ENCODE data around the gene LDB3.
"Not testable (repeated sequence)": the region's sequence is repeated elsewhere in the genome, so short reads cannot be mapped to it uniquely, and the experiment has no call there.

The LDB3 gene

DNA sequence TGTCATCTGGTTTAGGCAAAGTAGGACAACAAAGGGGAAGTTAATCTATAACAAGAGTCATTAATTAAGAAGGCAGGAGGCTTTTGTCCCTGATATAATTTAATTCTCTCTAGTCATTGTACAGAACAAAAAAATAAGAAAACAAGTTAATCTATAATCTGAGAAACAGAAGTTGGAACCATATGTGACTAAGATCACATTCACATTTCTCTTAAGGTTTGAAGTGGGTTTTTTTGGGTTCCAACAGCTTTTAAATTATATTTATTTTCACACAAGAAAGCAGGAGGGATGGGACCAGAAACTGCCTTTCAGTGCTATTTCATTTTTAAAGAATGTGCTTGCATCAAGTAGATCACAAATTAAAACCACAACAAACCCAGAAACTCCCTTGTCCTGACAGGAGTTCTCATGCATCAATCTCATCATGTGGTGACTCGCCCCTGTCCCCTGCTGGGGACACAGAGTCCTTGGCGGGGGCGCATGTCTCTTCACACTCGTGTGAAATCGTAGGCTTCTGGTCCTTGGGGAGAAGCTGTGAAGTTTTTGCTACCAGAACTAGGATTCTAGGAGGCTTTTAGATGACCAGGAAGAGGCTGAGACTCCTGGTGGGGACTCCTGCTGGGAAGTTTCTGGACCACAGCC is 24.0 kb upstream of the LDB3 start:
- no peak overlapping the region for H3K4me3 ChIP-seq (ENCODE audit: insufficient read depth, low read depth, low read length, poor library complexity, severe bottlenecking)
- peaks cover 4% of the 10 kb centered on the region for H3K27me3 ChIP-seq (replicated peaks; ENCODE audit: control insufficient read depth, insufficient read depth, low read length, poor library complexity, severe bottlenecking)
- no peak for DNase-seq
- no peaks in the 10 kb centered on the region for H3K36me3 ChIP-seq (ENCODE audit: control insufficient read depth, insufficient read depth, low read length)
- no peaks in the 10 kb centered on the region for H3K9me3 ChIP-seq (ENCODE audit: control insufficient read depth, low read length)
- H3K27ac ChIP-seq (ENCODE audit: insufficient read depth, low read length, poor library complexity, severe bottlenecking) = no peak overlapping the region
- H3K4me1 ChIP-seq (ENCODE audit: control insufficient read depth, insufficient read depth, low read length, poor library complexity, severe bottlenecking) = no peaks in the 10 kb centered on the region

DNA sequence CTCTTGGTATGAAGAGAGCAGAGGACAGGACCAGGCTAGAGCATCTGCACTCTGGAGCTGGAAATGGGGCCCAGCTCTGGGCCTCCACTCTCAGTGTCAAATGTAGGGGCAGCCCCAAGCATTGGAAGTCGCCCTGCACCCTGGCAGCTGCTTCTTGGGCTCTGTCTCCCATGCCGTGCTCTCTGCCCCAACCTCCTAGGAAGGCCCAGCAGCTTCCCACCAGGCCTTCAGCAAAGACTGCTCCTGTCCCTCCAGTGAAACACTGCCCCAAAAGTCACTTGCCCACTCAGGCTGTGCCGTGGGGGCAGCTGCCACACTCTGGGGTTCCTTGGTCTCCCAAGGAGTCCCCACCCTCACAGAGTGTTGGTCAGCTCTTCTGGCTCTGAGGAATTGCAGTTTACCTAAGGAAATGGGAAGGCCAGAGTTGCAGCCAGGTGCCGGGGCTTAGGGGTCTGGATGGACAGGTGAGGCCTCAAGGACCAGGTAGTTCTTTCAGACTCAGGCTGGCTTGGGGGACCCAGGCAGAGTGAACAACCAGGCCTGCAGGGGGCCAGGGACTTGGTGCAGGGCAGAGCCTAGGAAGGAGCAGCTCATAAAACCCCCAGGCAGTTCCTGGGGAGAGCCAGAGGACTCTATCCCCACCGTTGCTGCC is 23.4 kb upstream of the LDB3 start:
- Histone ChIP-seq H3K36me3 (ENCODE audit: control insufficient read depth, insufficient read depth, low read length) (no peaks in the 10 kb centered on the region), H3K4me3 (ENCODE audit: insufficient read depth, low read depth, low read length, poor library complexity, severe bottlenecking) (no peak overlapping the region), H3K27ac (ENCODE audit: insufficient read depth, low read length, poor library complexity, severe bottlenecking) (no peak overlapping the region), H3K9me3 (ENCODE audit: control insufficient read depth, low read length) (no peaks in the 10 kb centered on the region), H3K4me1 (ENCODE audit: control insufficient read depth, insufficient read depth, low read length, poor library complexity, severe bottlenecking) (no peaks in the 10 kb centered on the region), H3K27me3 (replicated peaks; ENCODE audit: control insufficient read depth, insufficient read depth, low read length, poor library complexity, severe bottlenecking) (peaks cover 4% of the 10 kb centered on the region)
- no peak for DNase-seq

DNA sequence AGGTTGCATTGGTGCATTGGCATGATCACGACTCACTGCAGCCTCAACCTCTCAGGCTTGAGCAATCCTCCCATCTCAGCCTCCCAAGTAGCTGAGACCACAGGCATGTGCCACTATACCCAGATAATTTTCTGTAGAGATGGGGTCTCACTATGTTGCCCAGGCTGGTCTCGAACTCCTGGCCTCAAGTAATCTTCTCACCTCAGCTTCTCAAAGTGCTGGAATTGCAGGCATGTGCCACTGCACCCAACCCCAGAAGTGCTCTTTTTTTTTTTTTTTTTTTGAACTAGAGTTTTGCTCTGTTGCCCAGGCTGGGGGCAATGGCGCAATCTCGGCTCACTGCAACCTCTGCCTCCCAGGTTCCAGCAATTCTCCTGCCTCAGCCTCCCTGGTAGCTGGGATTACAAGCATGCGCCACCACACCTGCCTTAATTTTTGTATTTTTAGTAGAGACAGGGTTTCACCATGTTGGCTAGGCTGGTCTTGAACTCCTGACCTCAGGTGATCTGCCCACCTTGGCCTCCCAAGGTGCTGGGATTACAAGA is 22.6 kb upstream of the LDB3 start:
- not testable (repeated sequence) for H3K4me1 ChIP-seq (ENCODE audit: control insufficient read depth, insufficient read depth, low read length, poor library complexity, severe bottlenecking); H3K4me3 ChIP-seq (ENCODE audit: insufficient read depth, low read depth, low read length, poor library complexity, severe bottlenecking)

DNA sequence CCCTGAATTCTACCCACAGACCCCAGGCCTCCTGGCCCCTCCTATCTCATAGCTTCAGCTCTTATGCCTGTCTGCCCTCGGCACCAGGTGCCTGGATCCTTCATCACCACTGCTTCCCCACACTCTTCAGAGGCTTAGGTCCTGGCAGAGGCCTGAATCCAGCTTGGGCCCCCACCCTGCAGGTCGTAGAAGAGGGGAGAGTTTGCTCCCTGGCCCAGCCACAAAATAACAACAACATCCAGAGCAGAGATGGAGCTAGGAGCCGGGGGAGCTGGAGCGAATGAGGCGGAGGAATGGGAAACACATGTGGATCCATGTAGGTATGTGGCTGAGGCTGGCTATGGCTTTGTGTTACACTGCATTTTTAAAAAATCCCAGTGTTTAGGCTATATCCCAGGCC is 21.8 kb upstream of the LDB3 start:
- Histone ChIP-seq H3K4me1 (ENCODE audit: control insufficient read depth, insufficient read depth, low read length, poor library complexity, severe bottlenecking) (no peaks in the 10 kb centered on the region), H3K9me3 (ENCODE audit: control insufficient read depth, low read length) (no peaks in the 10 kb centered on the region), H3K36me3 (ENCODE audit: control insufficient read depth, insufficient read depth, low read length) (no peaks in the 10 kb centered on the region), H3K27me3 (replicated peaks; ENCODE audit: control insufficient read depth, insufficient read depth, low read length, poor library complexity, severe bottlenecking) (no peaks in the 10 kb centered on the region), H3K4me3 (ENCODE audit: insufficient read depth, low read depth, low read length, poor library complexity, severe bottlenecking) (no peak overlapping the region), H3K27ac (ENCODE audit: insufficient read depth, low read length, poor library complexity, severe bottlenecking) (no peak overlapping the region)
- no peak for DNase-seq

More for the DNA sequence above, 22.6 kb upstream of the LDB3 start:
- not testable (repeated sequence) for DNase-seq; H3K27me3 ChIP-seq (replicated peaks; ENCODE audit: control insufficient read depth, insufficient read depth, low read length, poor library complexity, severe bottlenecking); H3K27ac ChIP-seq (ENCODE audit: insufficient read depth, low read length, poor library complexity, severe bottlenecking); H3K9me3 ChIP-seq (ENCODE audit: control insufficient read depth, low read length); H3K36me3 ChIP-seq (ENCODE audit: control insufficient read depth, insufficient read depth, low read length)

DNA sequence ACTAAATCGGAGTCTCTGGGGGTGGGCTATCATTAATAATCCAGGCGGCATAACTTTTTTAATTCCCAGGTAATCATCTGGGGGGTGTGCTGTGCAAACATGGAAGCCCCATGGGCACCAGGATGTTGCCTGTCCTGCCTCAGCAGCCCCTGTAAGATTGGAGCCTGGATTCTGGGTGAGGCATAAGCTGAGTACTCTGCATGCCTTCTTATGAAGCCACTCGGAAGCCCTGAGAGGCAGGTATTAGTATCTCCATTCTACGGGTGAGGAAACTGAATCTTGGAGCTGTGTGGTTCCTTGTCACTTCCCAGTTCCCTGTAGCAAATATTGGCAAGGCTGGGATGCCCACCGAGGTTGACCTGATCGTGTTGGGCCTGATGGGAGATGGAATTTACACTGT is 21.4 kb upstream of the LDB3 start:
- H3K36me3 ChIP-seq (ENCODE audit: control insufficient read depth, insufficient read depth, low read length) = no peaks in the 10 kb centered on the region
- no peaks in the 10 kb centered on the region for H3K4me1 ChIP-seq (ENCODE audit: control insufficient read depth, insufficient read depth, low read length, poor library complexity, severe bottlenecking)
- no peaks in the 10 kb centered on the region for H3K27me3 ChIP-seq (replicated peaks; ENCODE audit: control insufficient read depth, insufficient read depth, low read length, poor library complexity, severe bottlenecking)
- H3K4me3 ChIP-seq (ENCODE audit: insufficient read depth, low read depth, low read length, poor library complexity, severe bottlenecking) = no peak overlapping the region
- no peaks in the 10 kb centered on the region for H3K9me3 ChIP-seq (ENCODE audit: control insufficient read depth, low read length)
- no peak overlapping the region for H3K27ac ChIP-seq (ENCODE audit: insufficient read depth, low read length, poor library complexity, severe bottlenecking)
- no peak for DNase-seq

DNA sequence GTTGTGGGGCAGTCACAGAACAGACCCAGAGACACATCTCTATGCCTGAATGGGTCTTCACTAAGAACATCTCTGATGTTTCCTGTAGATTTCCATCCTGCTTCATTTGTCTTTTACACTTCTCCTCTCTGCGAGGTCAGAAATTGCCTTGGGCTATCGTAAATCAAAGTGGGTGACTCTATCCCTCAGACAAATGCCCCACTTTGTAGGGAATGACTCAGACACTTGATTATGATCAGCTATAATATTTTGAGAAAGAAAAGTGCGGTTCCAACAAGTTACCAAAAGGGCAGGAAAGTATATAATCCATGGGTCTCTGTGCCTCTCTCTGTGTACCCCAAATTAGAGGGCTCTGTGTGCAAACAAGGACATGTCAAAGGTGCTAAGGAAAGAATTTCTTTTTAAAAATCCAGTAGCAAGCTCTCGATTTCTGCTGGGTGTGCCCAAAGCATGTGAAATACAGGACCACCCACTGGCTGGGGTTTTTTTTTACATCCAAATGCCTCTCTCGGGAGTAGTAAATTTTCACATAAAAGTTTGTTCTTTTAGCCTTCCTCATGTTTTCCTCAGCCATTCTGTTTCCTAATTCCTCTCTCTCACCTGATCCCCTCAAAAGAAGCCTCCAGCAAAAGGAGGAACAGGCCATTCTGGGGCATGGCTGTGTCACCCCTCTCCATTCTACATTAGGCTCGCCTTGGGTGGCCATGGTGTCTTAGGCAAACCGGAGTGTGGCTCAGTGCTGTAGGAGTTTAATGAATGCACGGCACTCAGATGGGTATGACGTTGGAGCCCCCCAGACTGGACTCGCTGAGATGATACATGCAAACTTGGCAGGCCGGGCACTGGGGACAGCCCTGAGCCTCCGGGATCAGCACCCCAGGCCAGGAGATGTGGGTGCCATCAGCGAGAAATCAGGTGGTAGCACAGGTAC is 20.3 kb upstream of the LDB3 start:
- no peak overlapping the region for H3K27ac ChIP-seq (ENCODE audit: insufficient read depth, low read length, poor library complexity, severe bottlenecking)
- H3K9me3 ChIP-seq (ENCODE audit: control insufficient read depth, low read length) = no peaks in the 10 kb centered on the region
- DNase-seq = no peak
- no peaks in the 10 kb centered on the region for H3K4me1 ChIP-seq (ENCODE audit: control insufficient read depth, insufficient read depth, low read length, poor library complexity, severe bottlenecking)
- H3K4me3 ChIP-seq (ENCODE audit: insufficient read depth, low read depth, low read length, poor library complexity, severe bottlenecking) = no peak overlapping the region
- H3K27me3 ChIP-seq (replicated peaks; ENCODE audit: control insufficient read depth, insufficient read depth, low read length, poor library complexity, severe bottlenecking) = no peaks in the 10 kb centered on the region
- H3K36me3 ChIP-seq (ENCODE audit: control insufficient read depth, insufficient read depth, low read length) = no peaks in the 10 kb centered on the region

DNA sequence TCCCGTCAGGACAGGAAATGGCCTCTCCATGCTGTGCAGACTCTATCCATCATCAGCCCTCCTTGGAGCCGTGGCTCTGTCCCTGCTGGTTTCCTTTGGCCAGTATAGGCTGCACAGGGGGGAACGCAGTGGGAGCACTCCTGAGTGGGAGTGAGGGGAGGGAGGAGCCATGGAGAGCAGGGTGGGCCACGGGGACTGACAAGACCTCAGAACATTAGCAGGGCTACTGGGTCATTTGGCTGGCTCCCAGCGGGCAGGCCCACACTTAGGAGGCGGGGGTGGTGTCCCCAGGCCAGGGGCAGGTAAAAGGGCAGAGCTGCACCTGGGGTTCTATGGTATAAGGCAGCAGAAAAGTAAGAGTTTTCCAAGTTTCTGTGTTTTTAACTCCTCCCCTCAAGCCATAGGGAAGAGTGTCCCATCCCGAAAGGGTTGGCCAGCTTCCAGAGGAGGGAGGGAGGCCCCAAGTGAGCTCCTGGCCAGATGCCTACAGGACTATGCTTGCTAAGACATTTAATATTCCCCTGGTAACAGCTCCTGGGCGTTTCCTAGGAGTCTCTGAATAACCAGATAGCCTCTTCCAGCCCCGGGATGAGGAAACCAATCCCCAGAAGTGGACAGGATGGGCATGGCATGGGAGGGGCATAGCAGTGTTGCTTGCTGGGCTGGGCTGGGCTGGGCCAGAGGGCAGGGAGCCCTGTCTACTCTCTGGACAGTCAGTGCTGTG is 19.4 kb upstream of the LDB3 start:
- Histone ChIP-seq H3K36me3 (ENCODE audit: control insufficient read depth, insufficient read depth, low read length) (no peaks in the 10 kb centered on the region), H3K27ac (ENCODE audit: insufficient read depth, low read length, poor library complexity, severe bottlenecking) (no peak overlapping the region), H3K9me3 (ENCODE audit: control insufficient read depth, low read length) (no peaks in the 10 kb centered on the region), H3K4me3 (ENCODE audit: insufficient read depth, low read depth, low read length, poor library complexity, severe bottlenecking) (no peak overlapping the region), H3K27me3 (replicated peaks; ENCODE audit: control insufficient read depth, insufficient read depth, low read length, poor library complexity, severe bottlenecking) (no peaks in the 10 kb centered on the region), H3K4me1 (ENCODE audit: control insufficient read depth, insufficient read depth, low read length, poor library complexity, severe bottlenecking) (no peaks in the 10 kb centered on the region)
- no peak for DNase-seq

DNA sequence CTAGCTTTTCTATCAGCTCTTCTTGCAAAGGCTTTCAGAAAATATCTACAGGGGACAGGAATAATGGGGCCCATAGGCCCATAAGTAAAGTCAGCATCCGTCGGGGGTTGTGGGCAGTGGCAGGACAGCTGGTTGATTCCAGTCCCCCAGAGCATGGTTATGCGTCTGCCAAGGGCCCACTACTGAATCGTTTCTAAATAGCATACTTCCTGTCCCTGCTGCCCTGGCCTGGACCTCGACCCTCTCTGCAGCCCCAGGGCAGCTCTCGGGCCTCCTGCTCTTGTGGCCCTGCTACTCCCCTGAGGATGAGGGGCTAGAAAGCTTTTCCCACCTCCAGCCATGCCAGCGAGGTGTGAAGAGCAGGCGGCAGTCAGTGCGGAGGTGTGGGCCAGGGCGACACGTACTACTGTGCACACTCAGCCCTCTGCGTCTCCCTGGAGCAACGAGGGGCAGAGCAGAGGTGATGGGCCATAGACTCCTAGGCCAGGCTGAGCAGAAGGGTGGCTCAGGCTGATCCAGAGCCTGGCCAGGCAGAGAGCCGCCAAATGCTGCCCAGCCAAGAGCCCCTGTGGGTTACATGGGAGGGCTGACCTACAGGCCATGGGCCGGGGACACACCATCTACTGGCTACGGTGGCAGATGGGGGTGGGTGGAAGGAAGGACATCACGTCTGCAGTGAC is 18.7 kb upstream of the LDB3 start:
- no peaks in the 10 kb centered on the region for H3K4me1 ChIP-seq (ENCODE audit: control insufficient read depth, insufficient read depth, low read length, poor library complexity, severe bottlenecking)
- no peaks in the 10 kb centered on the region for H3K27me3 ChIP-seq (replicated peaks; ENCODE audit: control insufficient read depth, insufficient read depth, low read length, poor library complexity, severe bottlenecking)
- no peak overlapping the region for H3K27ac ChIP-seq (ENCODE audit: insufficient read depth, low read length, poor library complexity, severe bottlenecking)
- no peaks in the 10 kb centered on the region for H3K9me3 ChIP-seq (ENCODE audit: control insufficient read depth, low read length)
- H3K36me3 ChIP-seq (ENCODE audit: control insufficient read depth, insufficient read depth, low read length) = no peaks in the 10 kb centered on the region
- no peak for DNase-seq
- no peak overlapping the region for H3K4me3 ChIP-seq (ENCODE audit: insufficient read depth, low read depth, low read length, poor library complexity, severe bottlenecking)

DNA sequence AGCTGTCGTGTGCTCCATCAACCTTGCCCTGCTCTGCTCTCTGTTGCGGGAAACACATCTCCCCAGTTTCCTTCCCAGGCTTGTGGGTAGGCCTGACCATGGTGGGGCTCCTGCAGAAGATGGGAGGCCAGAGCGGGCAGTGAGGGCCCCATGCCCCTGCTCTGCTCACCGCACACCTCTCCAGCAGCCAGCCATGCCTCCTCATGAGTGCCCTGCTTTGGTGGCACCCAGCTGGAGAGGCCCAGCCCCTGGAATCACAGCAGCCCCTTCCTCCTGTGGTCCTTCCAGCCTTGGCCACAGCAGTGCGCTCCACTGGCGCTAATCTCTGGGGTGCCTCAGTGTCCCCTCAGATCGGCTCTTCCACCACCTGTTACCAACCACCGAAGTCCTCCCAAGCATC is 18.2 kb upstream of the LDB3 start:
- no peak overlapping the region for H3K4me3 ChIP-seq (ENCODE audit: insufficient read depth, low read depth, low read length, poor library complexity, severe bottlenecking)
- no peaks in the 10 kb centered on the region for H3K36me3 ChIP-seq (ENCODE audit: control insufficient read depth, insufficient read depth, low read length)
- no peak overlapping the region for H3K27ac ChIP-seq (ENCODE audit: insufficient read depth, low read length, poor library complexity, severe bottlenecking)
- no peaks in the 10 kb centered on the region for H3K9me3 ChIP-seq (ENCODE audit: control insufficient read depth, low read length)
- no peaks in the 10 kb centered on the region for H3K4me1 ChIP-seq (ENCODE audit: control insufficient read depth, insufficient read depth, low read length, poor library complexity, severe bottlenecking)
- no peaks in the 10 kb centered on the region for H3K27me3 ChIP-seq (replicated peaks; ENCODE audit: control insufficient read depth, insufficient read depth, low read length, poor library complexity, severe bottlenecking)
- DNase-seq = no peak
